GM13976 (cell line): ENCODE measurements around the gene LRIG1.
"Not testable (repeated sequence)": the region's sequence is repeated elsewhere in the genome, so short reads cannot be mapped to it uniquely, and the experiment has no call there.

Experiments
- DNase-seq: peaks from one replicate; pipeline ENCODE4 v3.0.0; 2012; ENCODE audit warnings: low spot score
- CTCF ChIP-seq: IDR thresholded peaks from 2 replicates; pipeline ENCODE4 v1.5.1; 2012; ENCODE audit warnings: borderline replicate concordance, mild to moderate bottlenecking; ENCODE audit not compliant: insufficient read depth; ENCODE audit errors: extremely low read depth, missing control alignments, control extremely low read depth
- in situ Hi-C: fragments of 300-500 bp; cut with MboI; formaldehyde crosslinking; loops from one replicate; pipeline ENCODE4 v1.12.0; 2022; ENCODE audit warnings: low sequenced_read_pairs, mixed read lengths, inconsistent platforms; ENCODE audit not compliant: unreplicated experiment

The LRIG1 gene

GRCh38 chr3:66423791-66424190 is 77.0 kb downstream of the LRIG1 start:
- TF ChIP-seq CTCF: no peak
- in situ Hi-C loops: no loop called here
- DNase-seq: no peak

GRCh38 chr3:66421893-66422292 is 78.9 kb downstream of the LRIG1 start:
- DNase-seq, in situ Hi-C loops: not testable (repeated sequence)

- DNase-seq, in situ Hi-C loops: not testable (repeated sequence)
These were observed 79.7 kb downstream of the LRIG1 start for GRCh38 chr3:66421144-66421543.

- no peak for TF ChIP-seq CTCF
- no peak for DNase-seq
- in situ Hi-C loops: no loop called here
These were observed 81.8 kb downstream of the LRIG1 start for GRCh38 chr3:66419036-66419435.

- DNase-seq: no peak
- no peak for TF ChIP-seq CTCF
- in situ Hi-C loops: no loop called here
These were observed 82.3 kb downstream of the LRIG1 start for GRCh38 chr3:66418475-66418931.

- DNase-seq: no peak
- in situ Hi-C loops: no loop called here
These were observed 84.1 kb downstream of the LRIG1 start for GRCh38 chr3:66416556-66417304.

GRCh38 chr3:66415867-66416428 is 84.9 kb downstream of the LRIG1 start:
- in situ Hi-C loops: no loop called here
- DNase-seq: no peak
- no peak for TF ChIP-seq CTCF

More at GRCh38 chr3:66416556-66417304, 84.1 kb downstream of the LRIG1 start:
- no peak for TF ChIP-seq CTCF
